ENCODE results near the gene BCAS3. TPM values are rescaled to one million over a fixed set of nuclear protein-coding genes. Genes with fewer than 3 reads are reported as not detected.

Gene BCAS3
- polyA plus RNA-seq, 3 donors from 2014 or later, result 26.3 to 53.8 (median 50.1) TPM

GRCh38 chr17:61305024-61305423, 627.4 kb downstream of the BCAS3 start:
- no peak for DNase-seq
- no peak overlapping the region for H3K27ac Mint-ChIP-seq
- H3K4me3 Mint-ChIP-seq, result no peak overlapping the region
- H3K4me1 Mint-ChIP-seq, result no peaks in the 10 kb centered on the region
- H3K36me3 Mint-ChIP-seq, result peaks cover 0 to 4% (median 2%) of the 10 kb centered on the region in 3 donors
- no peaks in the 10 kb centered on the region for H3K9me3 Mint-ChIP-seq
- peaks cover 0 to 4% (median 0%) of the 10 kb centered on the region in 3 donors for H3K27me3 Mint-ChIP-seq (ENCODE audit: low read depth in 3 of 3)

GRCh38 chr17:61306003-61306402, 628.4 kb downstream of the BCAS3 start:
- peaks cover 0 to 4% (median 0%) of the 10 kb centered on the region in 3 donors for H3K27me3 Mint-ChIP-seq (ENCODE audit: low read depth in 3 of 3)
- no peak overlapping the region for H3K27ac Mint-ChIP-seq
- peaks cover 0 to 4% (median 2%) of the 10 kb centered on the region in 3 donors for H3K36me3 Mint-ChIP-seq
- DNase-seq, result no peak
- H3K9me3 Mint-ChIP-seq, result no peaks in the 10 kb centered on the region
- no peak overlapping the region for H3K4me3 Mint-ChIP-seq
- no peaks in the 10 kb centered on the region for H3K4me1 Mint-ChIP-seq

GRCh38 chr17:61307905-61308886, 630.5 kb downstream of the BCAS3 start:
- Mint-ChIP-seq H3K4me3 (no peak overlapping the region), H3K4me1 (no peaks in the 10 kb centered on the region), H3K27ac (no peak overlapping the region), H3K36me3 (peaks cover 0 to 2% (median 0%) of the 10 kb centered on the region in 3 donors), H3K9me3 (no peaks in the 10 kb centered on the region), H3K27me3 (ENCODE audit: low read depth in 3 of 3) (no peaks in the 10 kb centered on the region)
- DNase-seq, result no peak

- Mint-ChIP-seq H3K4me3 (no peak overlapping the region), H3K27me3 (ENCODE audit: low read depth in 3 of 3) (no peaks in the 10 kb centered on the region), H3K4me1 (no peaks in the 10 kb centered on the region), H3K9me3 (no peaks in the 10 kb centered on the region), H3K27ac (no peak overlapping the region), H3K36me3 (peaks cover 0 to 3% (median 0%) of the 10 kb centered on the region in 3 donors)
- DNase-seq, result no peak
These were observed 632.0 kb downstream of the BCAS3 start for GRCh38 chr17:61309362-61310256.

- Mint-ChIP-seq H3K36me3 (peaks cover 0 to 4% (median 0%) of the 10 kb centered on the region in 3 donors), H3K27ac (no peak overlapping the region), H3K9me3 (no peaks in the 10 kb centered on the region), H3K27me3 (ENCODE audit: low read depth in 3 of 3) (no peaks in the 10 kb centered on the region), H3K4me1 (no peaks in the 10 kb centered on the region), H3K4me3 (no peak overlapping the region)
- DNase-seq, result no peak
These were observed 632.9 kb downstream of the BCAS3 start for GRCh38 chr17:61310590-61310989.

- Mint-ChIP-seq H3K36me3 (peaks cover 0 to 4% (median 0%) of the 10 kb centered on the region in 3 donors), H3K9me3 (no peaks in the 10 kb centered on the region), H3K4me3 (no peak overlapping the region), H3K4me1 (no peaks in the 10 kb centered on the region), H3K27ac (no peak overlapping the region), H3K27me3 (ENCODE audit: low read depth in 3 of 3) (no peaks in the 10 kb centered on the region)
- DNase-seq, result no peak
These were observed 635.0 kb downstream of the BCAS3 start for GRCh38 chr17:61312406-61313295.

GRCh38 chr17:61313461-61314326, 636.0 kb downstream of the BCAS3 start:
- Mint-ChIP-seq H3K27ac (no peak overlapping the region), H3K36me3 (peaks cover 0 to 4% (median 0%) of the 10 kb centered on the region in 3 donors), H3K9me3 (no peaks in the 10 kb centered on the region), H3K4me1 (no peaks in the 10 kb centered on the region), H3K27me3 (ENCODE audit: low read depth in 3 of 3) (no peaks in the 10 kb centered on the region), H3K4me3 (no peak overlapping the region)
- DNase-seq, result no peak

- H3K9me3 Mint-ChIP-seq, result no peaks in the 10 kb centered on the region
- no peak overlapping the region for H3K4me3 Mint-ChIP-seq
- no peak for DNase-seq
- H3K27ac Mint-ChIP-seq, result no peak overlapping the region
- peaks cover 0 to 2% (median 0%) of the 10 kb centered on the region in 3 donors for H3K27me3 Mint-ChIP-seq (ENCODE audit: low read depth in 3 of 3)
- no peaks in the 10 kb centered on the region for H3K4me1 Mint-ChIP-seq
- peaks cover 0 to 4% (median 0%) of the 10 kb centered on the region in 3 donors for H3K36me3 Mint-ChIP-seq
These were observed 636.9 kb downstream of the BCAS3 start for GRCh38 chr17:61314368-61315078.

GRCh38 chr17:61316633-61317032, 639.0 kb downstream of the BCAS3 start:
- H3K4me3 Mint-ChIP-seq, result no peak overlapping the region
- H3K27ac Mint-ChIP-seq, result no peak overlapping the region
- H3K36me3 Mint-ChIP-seq, result peaks cover 0 to 4% (median 0%) of the 10 kb centered on the region in 3 donors
- peaks cover 0 to 2% (median 0%) of the 10 kb centered on the region in 3 donors for H3K27me3 Mint-ChIP-seq (ENCODE audit: low read depth in 3 of 3)
- DNase-seq, result no peak
- no peaks in the 10 kb centered on the region for H3K9me3 Mint-ChIP-seq
- no peaks in the 10 kb centered on the region for H3K4me1 Mint-ChIP-seq

- peaks cover 0 to 5% (median 2%) of the 10 kb centered on the region in 3 donors for H3K27me3 Mint-ChIP-seq (ENCODE audit: low read depth in 3 of 3)
- no peak overlapping the region for H3K4me3 Mint-ChIP-seq
- peaks cover 0 to 4% (median 0%) of the 10 kb centered on the region in 3 donors for H3K36me3 Mint-ChIP-seq
- peaks cover 2 to 6% of the 10 kb centered on the region in 2 donors for H3K4me1 Mint-ChIP-seq
- DNase-seq, result no peak
- no peak overlapping the region for H3K27ac Mint-ChIP-seq
- H3K9me3 Mint-ChIP-seq, result no peaks in the 10 kb centered on the region
These were observed 640.1 kb downstream of the BCAS3 start for GRCh38 chr17:61317779-61318178.

- no peak overlapping the region for H3K4me3 Mint-ChIP-seq
- peaks cover 0 to 4% (median 0%) of the 10 kb centered on the region in 3 donors for H3K36me3 Mint-ChIP-seq
- peaks cover 0 to 5% (median 2%) of the 10 kb centered on the region in 3 donors for H3K27me3 Mint-ChIP-seq (ENCODE audit: low read depth in 3 of 3)
- no peaks in the 10 kb centered on the region for H3K9me3 Mint-ChIP-seq
- no peak for DNase-seq
- peaks cover 2 to 6% of the 10 kb centered on the region in 2 donors for H3K4me1 Mint-ChIP-seq
- peak overlapping the region in 2 of 6 donors; percentile 6 to 27 for H3K27ac Mint-ChIP-seq
These were observed 641.0 kb downstream of the BCAS3 start for GRCh38 chr17:61318684-61319098.

- H3K4me1 Mint-ChIP-seq, result peaks cover 2 to 6% of the 10 kb centered on the region in 2 donors
- H3K27ac Mint-ChIP-seq, result peak overlapping the region in 1 of 6 donors; percentile 23
- no peaks in the 10 kb centered on the region for H3K36me3 Mint-ChIP-seq
- H3K4me3 Mint-ChIP-seq, result no peak overlapping the region
- H3K27me3 Mint-ChIP-seq (ENCODE audit: low read depth in 3 of 3), result peaks cover 2 to 5% (median 3%) of the 10 kb centered on the region in 3 donors
- no peaks in the 10 kb centered on the region for H3K9me3 Mint-ChIP-seq
- DNase-seq, result no peak
These were observed 643.7 kb downstream of the BCAS3 start for GRCh38 chr17:61321344-61321743.

Data from immature natural killer cell (primary cell).